GDM1 (cell line): Measurements from ENCODE around the gene XCL2.

Experiments
- DNase-seq: peaks from one replicate; lab custom pipeline; 2025; lab: John Stamatoyannopoulos, UW

XCL2 gene

DNA sequence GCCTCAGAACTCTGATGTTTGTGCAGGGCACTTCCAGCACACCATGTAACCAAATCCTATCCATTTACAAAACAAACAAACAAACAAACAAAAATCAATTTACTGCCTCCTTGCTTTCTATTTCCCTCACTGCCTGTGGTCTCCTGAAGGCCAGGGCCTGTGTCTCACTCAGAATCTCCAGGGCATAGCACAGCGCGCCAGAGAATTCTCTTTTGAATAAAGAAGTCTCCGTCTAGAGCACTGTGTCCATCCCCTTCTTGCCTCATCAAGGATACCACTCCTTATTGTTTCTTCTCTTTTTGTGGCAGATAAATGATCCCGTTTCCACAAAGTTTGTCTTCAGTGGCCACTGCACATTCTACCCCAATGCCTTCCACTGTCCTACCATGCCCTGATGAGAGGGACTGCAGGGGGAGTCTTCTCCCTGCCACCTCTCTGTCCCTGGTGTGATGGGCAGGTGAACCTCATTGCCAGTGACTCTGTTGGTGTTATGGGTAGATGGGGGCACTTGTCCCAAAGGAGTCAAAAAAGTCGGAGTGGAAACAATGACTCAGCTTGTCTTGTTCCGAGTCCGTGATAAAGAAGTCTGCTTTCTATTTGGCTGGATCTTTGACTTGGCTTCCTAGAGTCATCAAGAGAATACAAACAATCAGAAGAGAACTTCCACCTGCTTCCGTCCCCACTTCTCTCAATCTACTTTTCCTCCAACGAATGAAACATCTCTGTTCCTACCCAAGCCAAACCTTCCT lies 30.0 kb downstream of the XCL2 start:
- DNase-seq, result no peak

GRCh38 chr1:168512864-168513595 lies 30.8 kb downstream of the XCL2 start:
- DNase-seq, result no peak

DNA sequence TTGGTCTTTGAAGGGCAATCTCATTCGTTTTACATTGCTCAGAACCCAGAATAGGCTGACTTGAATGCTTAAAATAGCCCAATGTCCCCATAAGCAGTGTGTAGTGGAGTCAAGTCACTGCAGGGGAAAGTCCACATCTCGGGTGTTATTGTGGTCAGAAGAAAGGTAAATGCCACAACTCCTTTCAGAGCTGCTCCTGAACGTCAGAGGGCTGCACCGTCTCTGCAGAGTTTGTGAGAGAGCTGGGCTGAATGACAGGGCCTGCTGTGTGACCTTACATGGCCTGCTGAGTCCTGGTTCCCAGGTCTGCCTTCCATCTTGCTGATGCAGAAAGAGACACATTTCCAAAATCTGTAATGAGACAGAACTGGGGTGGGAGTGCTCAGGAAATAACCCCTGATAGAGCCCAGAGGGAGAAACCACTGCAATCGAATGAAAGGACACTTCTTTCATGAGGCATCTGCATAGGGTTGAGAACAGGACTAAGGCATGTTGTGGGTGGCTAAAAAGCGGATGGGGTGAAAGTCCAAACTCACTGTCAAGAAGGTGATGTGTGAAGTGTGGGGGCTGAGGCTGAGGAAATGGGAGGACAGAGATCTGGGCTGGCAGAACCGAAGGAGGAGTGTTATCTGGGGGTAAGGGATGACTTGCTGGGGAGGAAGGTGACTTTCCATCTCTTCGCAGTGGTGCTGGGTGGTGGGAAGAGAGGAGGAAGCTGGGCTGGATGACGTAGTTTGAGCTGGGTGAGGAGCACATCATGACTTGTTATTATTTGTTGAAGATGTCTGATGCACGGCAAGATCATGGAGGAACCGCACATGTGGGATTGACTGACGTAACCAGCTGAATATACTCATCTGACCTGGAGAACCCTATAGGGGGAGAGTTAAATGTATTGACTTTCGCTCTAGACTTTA lies 33.7 kb downstream of the XCL2 start:
- no peak for DNase-seq

- DNase-seq, result no peak
These were observed 34.6 kb downstream of the XCL2 start for GRCh38 chr1:168509210-168509609.

DNA sequence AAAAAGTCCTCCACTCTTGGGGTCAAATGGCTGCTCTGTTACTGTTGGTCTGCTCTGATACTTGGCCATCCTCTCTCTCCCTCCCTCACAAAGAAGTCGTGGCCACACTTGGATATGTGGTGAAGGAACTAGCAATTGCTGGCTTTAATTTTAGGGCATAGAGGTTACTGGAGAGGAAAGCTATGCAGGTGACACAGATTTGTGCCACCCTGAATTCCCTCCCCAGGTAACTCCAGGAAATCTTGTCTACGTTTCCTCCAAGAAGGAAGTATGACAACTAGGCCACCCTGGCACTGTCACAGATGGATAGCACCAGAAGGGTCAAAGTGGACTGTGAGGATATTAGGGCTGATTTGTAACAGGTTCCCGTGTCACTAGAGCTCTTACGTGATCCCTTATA lies 36.0 kb downstream of the XCL2 start:
- no peak for DNase-seq

- DNase-seq, result no peak
These were observed 36.6 kb downstream of the XCL2 start for GRCh38 chr1:168507231-168507630.

DNA sequence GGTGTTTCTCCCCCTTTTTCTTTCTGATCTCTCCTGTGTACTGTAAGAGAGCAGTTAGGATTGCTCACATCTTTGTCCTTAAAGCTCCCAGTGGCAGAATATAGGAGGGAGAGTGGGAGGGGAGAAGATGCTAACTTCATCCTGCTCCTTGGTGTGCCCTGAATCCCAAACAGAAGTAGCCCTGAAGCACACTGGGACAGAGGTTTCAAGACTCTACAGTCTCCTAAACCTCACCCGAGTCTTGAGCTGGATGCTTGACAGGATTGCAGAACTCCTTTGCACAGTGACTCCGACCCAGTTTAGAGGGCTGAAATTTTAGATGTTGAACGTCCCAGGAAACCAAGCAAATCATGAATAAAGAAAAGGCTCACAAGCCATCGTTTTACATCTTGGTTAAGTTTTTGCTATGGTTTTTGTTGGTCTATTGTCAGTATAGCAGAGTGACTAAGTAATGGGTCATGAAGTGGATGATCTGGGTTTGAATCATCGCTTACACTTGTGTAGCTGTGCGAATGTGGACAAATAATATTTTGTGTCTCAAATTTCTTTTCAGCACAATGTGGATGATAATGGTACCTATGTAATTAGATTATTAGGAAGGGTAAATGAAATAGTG lies 37.5 kb downstream of the XCL2 start:
- no peak for DNase-seq

GRCh38 chr1:168505006-168505405 lies 38.8 kb downstream of the XCL2 start:
- no peak for DNase-seq

GRCh38 chr1:168504064-168504837 lies 39.5 kb downstream of the XCL2 start:
- peak; percentile 43 for DNase-seq

- no peak for DNase-seq
These were observed 44.1 kb downstream of the XCL2 start for GRCh38 chr1:168499688-168500049.

DNA sequence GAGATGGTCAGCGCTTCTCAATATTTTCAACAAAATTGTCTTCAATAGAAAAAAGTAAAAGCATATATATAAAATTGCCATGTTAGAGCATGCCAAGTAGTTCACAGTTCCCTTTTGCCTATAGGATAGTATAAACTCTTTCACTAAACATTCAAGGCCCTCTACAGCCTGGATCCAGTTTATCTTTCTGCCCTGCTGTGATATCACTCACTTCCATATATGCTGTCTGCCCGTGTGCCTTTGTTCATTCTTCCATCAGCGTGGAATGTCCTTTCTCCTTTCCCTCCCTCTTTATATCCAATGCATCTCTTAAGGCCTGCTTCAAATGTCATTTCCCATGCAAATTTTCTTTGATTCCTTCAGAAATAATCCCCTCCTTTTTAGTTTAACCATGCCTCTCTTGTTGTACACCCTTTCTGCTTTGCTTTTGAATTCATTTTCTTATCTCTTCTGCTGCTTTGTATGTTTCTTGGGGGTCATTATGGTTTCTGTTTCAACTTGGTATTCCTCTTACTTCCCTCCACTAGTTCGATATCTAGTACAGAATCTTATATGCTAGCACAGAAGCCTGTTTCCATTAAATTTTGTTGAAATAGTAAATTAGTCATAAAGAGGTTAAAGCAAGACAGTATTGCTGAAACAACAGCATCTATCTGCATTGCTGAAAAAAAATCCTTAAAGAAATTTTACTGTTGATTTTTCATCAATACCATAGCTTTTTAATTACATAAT lies 44.7 kb downstream of the XCL2 start:
- no peak for DNase-seq

DNA sequence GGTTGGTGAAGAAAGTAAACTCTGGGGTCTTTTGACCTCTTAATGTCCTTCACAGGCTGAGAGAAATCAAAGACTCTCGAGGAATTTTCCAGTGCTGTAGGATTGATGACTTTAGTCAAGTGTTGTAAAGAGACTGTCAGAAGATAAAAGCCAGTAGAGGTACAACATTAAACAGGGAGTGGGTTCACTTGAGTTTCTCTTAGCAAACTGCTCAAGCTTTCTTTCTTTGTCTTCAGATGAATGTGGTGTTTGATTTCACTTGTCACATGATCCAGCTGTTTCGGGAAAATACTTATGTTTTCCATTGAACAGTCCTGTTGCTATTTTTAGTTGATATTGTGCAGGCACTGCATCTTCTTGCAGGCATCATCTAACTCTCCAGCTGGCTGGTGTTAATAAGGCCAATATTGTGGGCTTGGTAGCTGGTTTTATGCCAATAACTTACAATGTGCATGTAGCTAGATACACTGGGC lies 45.6 kb downstream of the XCL2 start:
- DNase-seq, result no peak

DNA sequence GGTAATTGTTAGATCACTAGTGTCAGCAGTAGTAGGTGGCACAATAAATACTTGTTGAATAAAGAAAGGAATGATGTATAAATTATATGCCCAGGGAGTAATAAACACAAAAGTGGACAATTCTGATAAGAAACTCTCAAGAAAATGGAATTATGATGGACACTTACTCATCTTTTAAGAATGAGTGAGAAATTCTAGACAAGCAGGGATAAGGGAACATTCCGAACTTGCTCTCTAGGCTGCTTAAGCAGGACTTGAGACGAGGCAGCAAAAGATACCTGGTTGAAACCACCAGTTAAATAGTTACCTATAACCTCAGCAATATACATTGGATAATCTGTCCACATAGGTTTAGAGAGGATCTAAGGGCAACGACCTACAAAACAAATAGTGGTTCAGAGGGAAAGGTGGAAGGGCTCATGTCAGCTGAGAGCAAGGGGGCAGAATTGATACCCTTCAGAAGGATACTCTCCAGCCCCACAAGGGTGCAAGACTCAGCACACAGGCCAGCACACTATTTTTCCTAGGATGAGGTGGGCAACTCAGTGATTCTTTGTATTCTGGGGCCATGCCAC lies 46.3 kb downstream of the XCL2 start:
- no peak for DNase-seq

DNA sequence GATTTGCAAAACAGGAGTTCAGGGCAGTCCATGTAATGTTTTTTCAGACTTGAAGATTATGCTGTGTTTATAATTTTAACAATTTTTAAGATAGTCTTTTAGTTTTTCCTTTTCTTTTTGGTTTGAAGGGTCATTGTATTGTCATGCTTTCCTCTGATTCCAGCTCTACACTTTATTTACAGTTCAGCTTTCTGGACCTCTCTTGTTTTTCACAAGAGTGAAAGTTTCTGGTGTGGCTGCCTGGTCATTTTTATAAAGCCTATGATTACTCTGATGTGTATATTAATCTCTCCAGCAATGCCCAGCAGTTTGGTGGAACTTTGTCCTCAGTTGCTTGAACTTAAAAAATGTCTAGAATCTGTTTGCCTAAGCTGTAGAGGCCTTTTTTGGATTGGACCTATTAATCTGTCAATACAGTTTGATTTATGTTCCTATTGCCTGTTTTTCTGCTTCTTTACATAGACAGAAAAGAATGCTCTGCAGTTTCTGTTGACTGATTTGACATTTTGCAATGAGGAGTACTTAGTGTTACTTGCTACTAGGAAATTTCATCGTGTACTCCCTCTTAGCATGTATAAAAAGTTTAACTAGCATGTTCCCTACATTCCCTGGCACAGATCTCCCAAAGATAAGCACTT lies 52.2 kb downstream of the XCL2 start:
- DNase-seq, result no peak
